ENCODE data around the gene OLFML1.

Gene OLFML1

GRCh38 chr11:7495882-7496551, 10.7 kb downstream of the OLFML1 start:
- H3K4me3 ChIP-seq (ENCODE audit: low read depth in 1 of 2, low read length in 2 of 2) = no peak overlapping the region
- no peak overlapping the region for H3K9ac ChIP-seq (ENCODE audit: low read length)
- no peaks in the 10 kb centered on the region for H3K9me3 ChIP-seq (ENCODE audit: low read length)
- no peaks in the 10 kb centered on the region for H3K27me3 ChIP-seq (ENCODE audit: control insufficient read depth in 1 of 2, insufficient read depth in 2 of 2, low read length in 2 of 2)
- no peaks in the 10 kb centered on the region for H3K36me3 ChIP-seq (ENCODE audit: insufficient read depth, low read length)
- no peaks in the 10 kb centered on the region for H3K4me1 ChIP-seq (ENCODE audit: insufficient read depth, low read length)
- H3K27ac ChIP-seq (ENCODE audit: low read depth, low read length) = no peak overlapping the region

GRCh38 chr11:7498193-7498592, 12.9 kb downstream of the OLFML1 start:
- no peak overlapping the region for H3K27ac ChIP-seq (ENCODE audit: low read depth, low read length)
- H3K9me3 ChIP-seq (ENCODE audit: low read length) = no peaks in the 10 kb centered on the region
- H3K4me1 ChIP-seq (ENCODE audit: insufficient read depth, low read length) = no peaks in the 10 kb centered on the region
- no peaks in the 10 kb centered on the region for H3K36me3 ChIP-seq (ENCODE audit: insufficient read depth, low read length)
- no peaks in the 10 kb centered on the region for H3K27me3 ChIP-seq (ENCODE audit: control insufficient read depth in 1 of 2, insufficient read depth in 2 of 2, low read length in 2 of 2)
- no peak overlapping the region for H3K4me3 ChIP-seq (ENCODE audit: low read depth in 1 of 2, low read length in 2 of 2)
- H3K9ac ChIP-seq (ENCODE audit: low read length) = no peak overlapping the region

GRCh38 chr11:7499081-7499480, 13.8 kb downstream of the OLFML1 start:
- H3K27ac ChIP-seq (ENCODE audit: low read depth, low read length) = no peak overlapping the region
- H3K4me1 ChIP-seq (ENCODE audit: insufficient read depth, low read length) = no peaks in the 10 kb centered on the region
- no peak overlapping the region for H3K4me3 ChIP-seq (ENCODE audit: low read depth in 1 of 2, low read length in 2 of 2)
- no peak overlapping the region for H3K9ac ChIP-seq (ENCODE audit: low read length)
- no peaks in the 10 kb centered on the region for H3K36me3 ChIP-seq (ENCODE audit: insufficient read depth, low read length)
- no peaks in the 10 kb centered on the region for H3K9me3 ChIP-seq (ENCODE audit: low read length)
- H3K27me3 ChIP-seq (ENCODE audit: control insufficient read depth in 1 of 2, insufficient read depth in 2 of 2, low read length in 2 of 2) = no peaks in the 10 kb centered on the region

GRCh38 chr11:7500251-7500650, 14.9 kb downstream of the OLFML1 start:
- H3K36me3 ChIP-seq (ENCODE audit: insufficient read depth, low read length) = no peaks in the 10 kb centered on the region

GRCh38 chr11:7501251-7501650, 15.9 kb downstream of the OLFML1 start:
- Histone ChIP-seq H3K4me3 (ENCODE audit: low read depth in 1 of 2, low read length in 2 of 2) (no peak overlapping the region), H3K27me3 (ENCODE audit: control insufficient read depth in 1 of 2, insufficient read depth in 2 of 2, low read length in 2 of 2) (no peaks in the 10 kb centered on the region), H3K4me1 (ENCODE audit: insufficient read depth, low read length) (no peaks in the 10 kb centered on the region), H3K36me3 (ENCODE audit: insufficient read depth, low read length) (no peaks in the 10 kb centered on the region), H3K27ac (ENCODE audit: low read depth, low read length) (no peak overlapping the region), H3K9ac (ENCODE audit: low read length) (no peak overlapping the region), H3K9me3 (ENCODE audit: low read length) (no peaks in the 10 kb centered on the region)

More at GRCh38 chr11:7500251-7500650, 14.9 kb downstream of the OLFML1 start:
- Histone ChIP-seq H3K4me3 (ENCODE audit: low read depth in 1 of 2, low read length in 2 of 2) (no peak overlapping the region), H3K9ac (ENCODE audit: low read length) (no peak overlapping the region), H3K27me3 (ENCODE audit: control insufficient read depth in 1 of 2, insufficient read depth in 2 of 2, low read length in 2 of 2) (no peaks in the 10 kb centered on the region), H3K27ac (ENCODE audit: low read depth, low read length) (no peak overlapping the region), H3K4me1 (ENCODE audit: insufficient read depth, low read length) (no peaks in the 10 kb centered on the region), H3K9me3 (ENCODE audit: low read length) (no peaks in the 10 kb centered on the region)

- no peaks in the 10 kb centered on the region for H3K27me3 ChIP-seq (ENCODE audit: control insufficient read depth in 1 of 2, insufficient read depth in 2 of 2, low read length in 2 of 2)
- H3K9me3 ChIP-seq (ENCODE audit: low read length) = no peaks in the 10 kb centered on the region
- H3K4me3 ChIP-seq (ENCODE audit: low read depth in 1 of 2, low read length in 2 of 2) = no peak overlapping the region
- H3K4me1 ChIP-seq (ENCODE audit: insufficient read depth, low read length) = no peaks in the 10 kb centered on the region
- H3K9ac ChIP-seq (ENCODE audit: low read length) = no peak overlapping the region
- no peaks in the 10 kb centered on the region for H3K36me3 ChIP-seq (ENCODE audit: insufficient read depth, low read length)
- H3K27ac ChIP-seq (ENCODE audit: low read depth, low read length) = no peak overlapping the region
Observed at GRCh38 chr11:7501894-7502293, 16.6 kb downstream of the OLFML1 start.

GRCh38 chr11:7506243-7506642, 20.9 kb downstream of the OLFML1 start:
- no peak overlapping the region for H3K4me3 ChIP-seq (ENCODE audit: low read depth in 1 of 2, low read length in 2 of 2)
- H3K27ac ChIP-seq (ENCODE audit: low read depth, low read length) = no peak overlapping the region
- no peaks in the 10 kb centered on the region for H3K4me1 ChIP-seq (ENCODE audit: insufficient read depth, low read length)
- no peak overlapping the region for H3K9ac ChIP-seq (ENCODE audit: low read length)
- H3K27me3 ChIP-seq (ENCODE audit: control insufficient read depth in 1 of 2, insufficient read depth in 2 of 2, low read length in 2 of 2) = no peaks in the 10 kb centered on the region
- H3K9me3 ChIP-seq (ENCODE audit: low read length) = no peaks in the 10 kb centered on the region
- no peaks in the 10 kb centered on the region for H3K36me3 ChIP-seq (ENCODE audit: insufficient read depth, low read length)

GRCh38 chr11:7508087-7508486, 22.8 kb downstream of the OLFML1 start:
- peaks cover 18% of the 10 kb centered on the region for H3K4me1 ChIP-seq (ENCODE audit: insufficient read depth, low read length)
- H3K36me3 ChIP-seq (ENCODE audit: insufficient read depth, low read length) = no peaks in the 10 kb centered on the region
- no peaks in the 10 kb centered on the region for H3K27me3 ChIP-seq (ENCODE audit: control insufficient read depth in 1 of 2, insufficient read depth in 2 of 2, low read length in 2 of 2)

GRCh38 chr11:7509966-7510365, 24.7 kb downstream of the OLFML1 start:
- H3K9ac ChIP-seq (ENCODE audit: low read length) = no peak overlapping the region
- H3K4me3 ChIP-seq (ENCODE audit: low read depth in 1 of 2, low read length in 2 of 2) = no peak overlapping the region
- no peak overlapping the region for H3K27ac ChIP-seq (ENCODE audit: low read depth, low read length)
- no peaks in the 10 kb centered on the region for H3K36me3 ChIP-seq (ENCODE audit: insufficient read depth, low read length)
- no peaks in the 10 kb centered on the region for H3K9me3 ChIP-seq (ENCODE audit: low read length)
- peaks cover 18% of the 10 kb centered on the region for H3K4me1 ChIP-seq (ENCODE audit: insufficient read depth, low read length)
- H3K27me3 ChIP-seq (ENCODE audit: control insufficient read depth in 1 of 2, insufficient read depth in 2 of 2, low read length in 2 of 2) = no peaks in the 10 kb centered on the region

More at GRCh38 chr11:7508087-7508486, 22.8 kb downstream of the OLFML1 start:
- Histone ChIP-seq H3K27ac (ENCODE audit: low read depth, low read length) (no peak overlapping the region), H3K4me3 (ENCODE audit: low read depth in 1 of 2, low read length in 2 of 2) (no peak overlapping the region), H3K9ac (ENCODE audit: low read length) (no peak overlapping the region), H3K9me3 (ENCODE audit: low read length) (no peaks in the 10 kb centered on the region)

- Histone ChIP-seq H3K36me3 (ENCODE audit: insufficient read depth, low read length) (no peaks in the 10 kb centered on the region), H3K4me1 (ENCODE audit: insufficient read depth, low read length) (peaks cover 18% of the 10 kb centered on the region), H3K4me3 (ENCODE audit: low read depth in 1 of 2, low read length in 2 of 2) (no peak overlapping the region), H3K9ac (ENCODE audit: low read length) (no peak overlapping the region), H3K27ac (ENCODE audit: low read depth, low read length) (no peak overlapping the region), H3K9me3 (ENCODE audit: low read length) (no peaks in the 10 kb centered on the region), H3K27me3 (ENCODE audit: control insufficient read depth in 1 of 2, insufficient read depth in 2 of 2, low read length in 2 of 2) (no peaks in the 10 kb centered on the region)
Observed at GRCh38 chr11:7511401-7511800, 26.1 kb downstream of the OLFML1 start.

- Histone ChIP-seq H3K4me1 (ENCODE audit: insufficient read depth, low read length) (peaks cover 18% of the 10 kb centered on the region), H3K27me3 (ENCODE audit: control insufficient read depth in 1 of 2, insufficient read depth in 2 of 2, low read length in 2 of 2) (no peaks in the 10 kb centered on the region), H3K9me3 (ENCODE audit: low read length) (no peaks in the 10 kb centered on the region), H3K36me3 (ENCODE audit: insufficient read depth, low read length) (no peaks in the 10 kb centered on the region), H3K9ac (ENCODE audit: low read length) (peak overlapping the region; percentile 47), H3K4me3 (ENCODE audit: low read depth in 1 of 2, low read length in 2 of 2) (peak overlapping the region; percentile 84 to 98), H3K27ac (ENCODE audit: low read depth, low read length) (peak overlapping the region; percentile 74)
Observed at GRCh38 chr11:7512525-7513233, 27.4 kb downstream of the OLFML1 start.
